GM21526 (cell line): ENCODE measurements around the gene DGCR6.
"Not testable (repeated sequence)": the region's sequence is repeated elsewhere in the genome, so short reads cannot be mapped to it uniquely, and the experiment has no call there.

Experiments used
- ATAC-seq: cut with Tn5 transposase; IDR thresholded peaks from one replicate; pipeline ENCODE4 v1.9.1; 2021; ENCODE audit warnings: moderate library complexity; ENCODE audit not compliant: unreplicated experiment, low FRiP score

The DGCR6 gene

DNA sequence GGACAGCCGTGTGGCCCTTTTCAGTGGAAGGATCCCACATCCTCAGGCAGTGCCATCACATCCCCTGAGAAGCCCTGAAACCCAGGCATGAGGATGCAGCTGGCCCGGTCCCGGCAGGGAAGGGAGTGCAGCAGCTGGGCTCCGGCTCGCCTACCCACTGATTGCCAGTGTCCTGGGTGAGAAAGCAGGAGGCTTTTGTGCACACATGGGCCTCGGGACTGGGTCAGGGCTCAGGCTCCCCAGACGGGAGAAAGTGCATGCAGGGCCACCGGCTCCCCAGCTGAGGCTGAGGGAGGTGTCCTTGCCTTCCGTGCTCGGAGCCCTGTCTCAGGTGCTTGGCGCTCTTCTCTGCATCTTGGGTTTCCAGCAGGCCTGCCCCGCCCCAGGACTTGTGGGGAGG is 53.6 kb downstream of the DGCR6 start:
- not testable (repeated sequence) for ATAC-seq

DNA sequence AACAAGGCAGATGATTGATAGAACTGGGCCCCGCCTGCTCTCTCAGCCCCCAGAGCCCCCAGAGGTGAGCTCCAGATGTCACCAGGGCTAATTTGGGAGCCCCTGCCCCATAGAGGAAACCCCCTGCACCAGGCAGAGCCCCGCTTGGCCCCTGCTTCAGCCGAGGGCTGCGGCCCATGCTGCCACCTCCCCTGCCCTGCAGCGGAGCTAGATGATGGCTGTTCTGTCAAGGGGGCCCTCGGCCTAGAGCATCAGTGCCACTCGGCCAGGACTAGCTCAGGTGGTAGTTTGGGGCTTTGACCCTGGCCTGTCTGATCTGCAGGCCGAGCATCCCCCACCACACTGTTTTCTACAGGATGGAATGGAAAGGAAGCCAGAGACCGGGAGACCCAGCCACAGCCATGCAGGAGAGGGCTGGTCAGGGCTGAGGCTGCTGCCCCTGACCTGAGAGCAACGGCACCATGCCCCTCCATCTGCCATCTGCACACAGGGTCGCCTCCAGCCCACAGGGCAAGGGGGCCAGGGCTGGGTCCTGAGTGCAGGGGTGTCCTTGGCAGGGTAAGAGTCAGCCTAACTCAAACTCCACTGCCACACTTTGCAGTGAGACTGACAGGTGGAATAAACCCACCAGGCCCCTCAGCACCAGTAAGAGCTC is 54.2 kb downstream of the DGCR6 start:
- ATAC-seq = not testable (repeated sequence)

GRCh38 chr22:18961201-18961600 is 55.1 kb downstream of the DGCR6 start:
- not testable (repeated sequence) for ATAC-seq
